ENCODE results near the gene MAML3.

Gene MAML3

GRCh38 chr4:139913398-139913990, 240.5 kb downstream of the MAML3 start:
- intact Hi-C loops (cut with micrococcal nuclease) = no loop called here
- Mint-ChIP-seq H3K9me3 (no peaks in the 10 kb centered on the region), H3K4me1 (ENCODE audit: low read depth) (peaks cover 9% of the 10 kb centered on the region), H3K27ac (no peak overlapping the region), H3K36me3 (ENCODE audit: low read depth) (no peaks in the 10 kb centered on the region), H3K27me3 (no peaks in the 10 kb centered on the region), H3K4me3 (no peak overlapping the region)

GRCh38 chr4:139912445-139912844, 241.5 kb downstream of the MAML3 start:
- no peaks in the 10 kb centered on the region for H3K36me3 Mint-ChIP-seq (ENCODE audit: low read depth)
- H3K4me1 Mint-ChIP-seq (ENCODE audit: low read depth) = peaks cover 9% of the 10 kb centered on the region
- H3K4me3 Mint-ChIP-seq = no peak overlapping the region
- intact Hi-C loops (cut with micrococcal nuclease) = no loop called here
- H3K27me3 Mint-ChIP-seq = no peaks in the 10 kb centered on the region
- H3K27ac Mint-ChIP-seq = no peak overlapping the region
- H3K9me3 Mint-ChIP-seq = no peaks in the 10 kb centered on the region

- no peaks in the 10 kb centered on the region for H3K27me3 Mint-ChIP-seq
- no peak overlapping the region for H3K27ac Mint-ChIP-seq
- intact Hi-C loops (cut with micrococcal nuclease) = no loop called here
- peaks cover 9% of the 10 kb centered on the region for H3K4me1 Mint-ChIP-seq (ENCODE audit: low read depth)
- no peaks in the 10 kb centered on the region for H3K36me3 Mint-ChIP-seq (ENCODE audit: low read depth)
- H3K4me3 Mint-ChIP-seq = no peak overlapping the region
- H3K9me3 Mint-ChIP-seq = no peaks in the 10 kb centered on the region
These were observed 243.9 kb downstream of the MAML3 start for GRCh38 chr4:139910106-139910505.

- no peaks in the 10 kb centered on the region for H3K36me3 Mint-ChIP-seq (ENCODE audit: low read depth)
- H3K9me3 Mint-ChIP-seq = no peaks in the 10 kb centered on the region
- H3K27ac Mint-ChIP-seq = no peak overlapping the region
- intact Hi-C loops (cut with micrococcal nuclease) = no loop called here
- no peaks in the 10 kb centered on the region for H3K27me3 Mint-ChIP-seq
- peaks cover 16% of the 10 kb centered on the region for H3K4me1 Mint-ChIP-seq (ENCODE audit: low read depth)
- H3K4me3 Mint-ChIP-seq = no peak overlapping the region
These were observed 245.1 kb downstream of the MAML3 start for GRCh38 chr4:139908636-139909437.

GRCh38 chr4:139907001-139907809, 246.8 kb downstream of the MAML3 start:
- intact Hi-C loops (cut with micrococcal nuclease) = no loop called here
- no peaks in the 10 kb centered on the region for H3K9me3 Mint-ChIP-seq
- H3K4me3 Mint-ChIP-seq = no peak overlapping the region
- no peaks in the 10 kb centered on the region for H3K36me3 Mint-ChIP-seq (ENCODE audit: low read depth)
- H3K27me3 Mint-ChIP-seq = no peaks in the 10 kb centered on the region
- peaks cover 21% of the 10 kb centered on the region for H3K4me1 Mint-ChIP-seq (ENCODE audit: low read depth)
- H3K27ac Mint-ChIP-seq = no peak overlapping the region

- Mint-ChIP-seq H3K27ac (no peak overlapping the region), H3K36me3 (ENCODE audit: low read depth) (no peaks in the 10 kb centered on the region), H3K4me3 (no peak overlapping the region), H3K9me3 (no peaks in the 10 kb centered on the region), H3K27me3 (no peaks in the 10 kb centered on the region), H3K4me1 (ENCODE audit: low read depth) (peaks cover 28% of the 10 kb centered on the region)
- intact Hi-C loops (cut with micrococcal nuclease) = no loop called here
These were observed 248.5 kb downstream of the MAML3 start for GRCh38 chr4:139905489-139905888.

- Mint-ChIP-seq H3K9me3 (no peaks in the 10 kb centered on the region), H3K27me3 (no peaks in the 10 kb centered on the region), H3K27ac (no peak overlapping the region), H3K4me1 (ENCODE audit: low read depth) (peaks cover 25% of the 10 kb centered on the region), H3K4me3 (no peak overlapping the region), H3K36me3 (ENCODE audit: low read depth) (no peaks in the 10 kb centered on the region)
- intact Hi-C loops (cut with micrococcal nuclease) = no loop called here
These were observed 249.6 kb downstream of the MAML3 start for GRCh38 chr4:139904406-139904805.

- H3K9me3 Mint-ChIP-seq = no peaks in the 10 kb centered on the region
- no peaks in the 10 kb centered on the region for H3K36me3 Mint-ChIP-seq (ENCODE audit: low read depth)
- H3K4me1 Mint-ChIP-seq (ENCODE audit: low read depth) = peaks cover 25% of the 10 kb centered on the region
- H3K27me3 Mint-ChIP-seq = no peaks in the 10 kb centered on the region
- no peak overlapping the region for H3K4me3 Mint-ChIP-seq
- H3K27ac Mint-ChIP-seq = no peak overlapping the region
- intact Hi-C loops (cut with micrococcal nuclease) = no loop called here
These were observed 250.1 kb downstream of the MAML3 start for GRCh38 chr4:139903845-139904244.

- Mint-ChIP-seq H3K36me3 (ENCODE audit: low read depth) (no peaks in the 10 kb centered on the region), H3K4me1 (ENCODE audit: low read depth) (peaks cover 30% of the 10 kb centered on the region), H3K27me3 (no peaks in the 10 kb centered on the region), H3K9me3 (no peaks in the 10 kb centered on the region), H3K4me3 (no peak overlapping the region), H3K27ac (no peak overlapping the region)
- intact Hi-C loops (cut with micrococcal nuclease) = no loop called here
These were observed 251.4 kb downstream of the MAML3 start for GRCh38 chr4:139902321-139903320.

GRCh38 chr4:139901531-139902320, 252.3 kb downstream of the MAML3 start:
- no peak overlapping the region for H3K27ac Mint-ChIP-seq
- H3K4me3 Mint-ChIP-seq = no peak overlapping the region
- no peaks in the 10 kb centered on the region for H3K36me3 Mint-ChIP-seq (ENCODE audit: low read depth)
- H3K4me1 Mint-ChIP-seq (ENCODE audit: low read depth) = peaks cover 30% of the 10 kb centered on the region
- no peaks in the 10 kb centered on the region for H3K9me3 Mint-ChIP-seq
- intact Hi-C loops (cut with micrococcal nuclease) = no loop called here
- no peaks in the 10 kb centered on the region for H3K27me3 Mint-ChIP-seq

- Mint-ChIP-seq H3K9me3 (no peaks in the 10 kb centered on the region), H3K27ac (no peak overlapping the region), H3K27me3 (no peaks in the 10 kb centered on the region), H3K4me1 (ENCODE audit: low read depth) (peaks cover 30% of the 10 kb centered on the region), H3K4me3 (no peak overlapping the region), H3K36me3 (ENCODE audit: low read depth) (no peaks in the 10 kb centered on the region)
- intact Hi-C loops (cut with micrococcal nuclease) = no loop called here
These were observed 253.0 kb downstream of the MAML3 start for GRCh38 chr4:139900964-139901376.

- H3K9me3 Mint-ChIP-seq = no peaks in the 10 kb centered on the region
- intact Hi-C loops (cut with micrococcal nuclease) = no loop called here
- no peak overlapping the region for H3K4me3 Mint-ChIP-seq
- H3K27me3 Mint-ChIP-seq = no peaks in the 10 kb centered on the region
- no peaks in the 10 kb centered on the region for H3K36me3 Mint-ChIP-seq (ENCODE audit: low read depth)
- no peak overlapping the region for H3K27ac Mint-ChIP-seq
- H3K4me1 Mint-ChIP-seq (ENCODE audit: low read depth) = peaks cover 29% of the 10 kb centered on the region
These were observed 254.6 kb downstream of the MAML3 start for GRCh38 chr4:139899346-139899745.

GRCh38 chr4:139898293-139898692, 255.7 kb downstream of the MAML3 start:
- Mint-ChIP-seq H3K9me3 (no peaks in the 10 kb centered on the region), H3K27me3 (no peaks in the 10 kb centered on the region), H3K27ac (no peak overlapping the region), H3K36me3 (ENCODE audit: low read depth) (no peaks in the 10 kb centered on the region), H3K4me1 (ENCODE audit: low read depth) (peaks cover 20% of the 10 kb centered on the region), H3K4me3 (no peak overlapping the region)
- intact Hi-C loops (cut with micrococcal nuclease) = no loop called here
